Subcutaneous abdominal adipose tissue (tissue), 5 donors: ENCODE results near the gene MYO1E.
A peak's percentile ranks its signal among the peaks of the same experiment; 100 is the strongest.

Experiments used
- H3K27ac ChIP-seq: one replicate; pipeline ENCODE4 v1.7.0; 2013; ENCODE audit warnings: low read depth, mild to moderate bottlenecking, inconsistent platforms, low read length, moderate library complexity
- H3K27me3 ChIP-seq, 5 donors: one replicate each; pipeline ENCODE4 v1.7.0; 2013; ENCODE audit warnings: low read length in 5 of 5, inconsistent platforms in 1 of 5; ENCODE audit not compliant: control insufficient read depth in 5 of 5, insufficient read depth in 4 of 5
- H3K36me3 ChIP-seq, 5 donors: one replicate each; pipeline ENCODE4 v1.7.0; 2013; ENCODE audit warnings: low read length in 5 of 5; ENCODE audit not compliant: control insufficient read depth in 5 of 5, insufficient read depth in 5 of 5
- H3K4me1 ChIP-seq, 5 donors: one replicate each; pipeline ENCODE4 v1.7.0; 2013; ENCODE audit warnings: low read length in 5 of 5, mild to moderate bottlenecking in 3 of 5, moderate library complexity in 1 of 5; ENCODE audit not compliant: control insufficient read depth in 5 of 5, insufficient read depth in 5 of 5
- H3K4me3 ChIP-seq, 5 donors: one replicate each; pipeline ENCODE4 v1.7.0; 2013; ENCODE audit warnings: low read length in 5 of 5, low read depth in 1 of 5
- H3K9ac ChIP-seq, 5 donors: one replicate each; pipeline ENCODE4 v1.7.0; 2013; ENCODE audit warnings: low read length in 5 of 5, mild to moderate bottlenecking in 4 of 5, moderate library complexity in 3 of 5
- H3K9me3 ChIP-seq, 5 donors: one replicate each; pipeline ENCODE4 v1.7.0; 2013; ENCODE audit warnings: low read length in 5 of 5; ENCODE audit not compliant: control insufficient read depth in 5 of 5
- donor health status: healthy.
- donor health status: healthy.
- donor health status: healthy.
- donor health status: healthy.
- donor health status: healthy.

The MYO1E gene

DNA sequence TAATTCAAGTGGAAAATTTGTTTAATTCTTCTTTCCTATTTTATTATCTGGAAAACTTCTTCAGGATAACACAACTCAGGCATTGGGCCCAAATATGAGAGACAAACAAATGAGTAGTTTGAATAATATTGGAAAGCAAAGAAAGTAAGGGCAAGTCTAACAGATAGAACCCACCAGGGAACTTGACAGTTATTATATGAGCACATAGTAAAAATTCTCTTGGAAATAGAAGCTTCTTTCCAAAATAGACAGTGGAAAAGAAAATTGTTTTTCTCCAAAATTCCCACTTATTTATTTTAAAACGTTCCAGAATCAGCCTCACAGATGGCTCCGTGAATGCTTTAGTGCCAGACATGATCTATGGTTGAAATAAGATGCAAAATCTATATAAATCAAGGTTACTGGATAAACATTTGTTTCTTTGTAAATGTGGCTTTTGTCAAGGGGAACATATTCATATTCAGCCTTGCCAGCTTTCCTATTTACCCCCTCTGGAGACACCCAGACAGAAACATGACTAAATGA is 142.1 kb downstream of the MYO1E start:
- H3K27ac ChIP-seq: no peak overlapping the region
- peaks cover 0 to 9% (median 3%) of the 10 kb centered on the region in 5 donors for H3K36me3 ChIP-seq
- H3K9ac ChIP-seq: no peak overlapping the region
- no peak overlapping the region for H3K4me3 ChIP-seq
- H3K4me1 ChIP-seq: peaks cover 0 to 20% (median 15%) of the 10 kb centered on the region in 5 donors
- H3K9me3 ChIP-seq: no peaks in the 10 kb centered on the region
- H3K27me3 ChIP-seq: no peaks in the 10 kb centered on the region

DNA sequence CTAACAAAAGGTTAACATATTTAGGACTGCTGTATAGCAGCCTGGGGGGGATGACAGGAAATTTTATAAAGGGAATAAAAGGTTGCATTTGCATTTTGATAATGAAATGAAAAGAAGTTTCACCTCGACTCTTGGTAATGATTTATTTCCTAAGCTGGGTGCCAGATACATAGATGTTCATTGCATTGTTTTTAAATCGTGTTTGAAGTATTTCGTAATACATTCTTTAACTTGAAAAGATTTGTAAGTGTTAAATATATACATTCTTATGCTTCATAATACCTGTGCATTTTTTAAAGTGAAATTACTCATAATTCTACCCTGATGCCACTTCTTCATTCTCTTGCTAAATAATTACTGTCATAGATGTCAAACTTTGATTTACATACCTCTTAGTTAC is 143.2 kb downstream of the MYO1E start:
- no peaks in the 10 kb centered on the region for H3K27me3 ChIP-seq
- peaks cover 0 to 9% (median 3%) of the 10 kb centered on the region in 5 donors for H3K36me3 ChIP-seq
- no peak overlapping the region for H3K4me3 ChIP-seq
- peaks cover 0 to 28% (median 25%) of the 10 kb centered on the region in 5 donors for H3K4me1 ChIP-seq
- no peak overlapping the region for H3K27ac ChIP-seq
- no peaks in the 10 kb centered on the region for H3K9me3 ChIP-seq
- no peak overlapping the region for H3K9ac ChIP-seq

DNA sequence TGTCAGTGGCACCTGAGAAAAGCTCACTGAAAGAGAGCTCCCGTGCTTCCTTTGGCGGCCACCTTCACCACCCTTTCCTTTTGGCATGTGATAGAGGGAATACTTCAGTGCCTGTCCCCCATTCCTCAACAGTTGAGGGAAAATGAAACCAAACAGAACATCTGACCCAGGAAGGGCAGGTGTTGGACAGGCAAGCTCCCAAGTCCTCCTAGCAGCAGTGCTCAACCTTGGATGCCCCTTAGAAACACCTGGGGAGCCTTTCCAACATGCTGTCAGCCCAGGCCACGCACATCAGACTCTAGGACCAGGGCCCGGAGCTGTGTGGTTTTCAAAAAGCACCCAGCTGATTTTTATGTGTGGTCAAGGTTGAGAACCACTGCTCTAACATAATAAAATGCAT is 143.7 kb downstream of the MYO1E start:
- no peak overlapping the region for H3K9ac ChIP-seq
- no peak overlapping the region for H3K4me3 ChIP-seq
- H3K36me3 ChIP-seq: peaks cover 0 to 10% (median 3%) of the 10 kb centered on the region in 5 donors
- no peaks in the 10 kb centered on the region for H3K9me3 ChIP-seq
- H3K4me1 ChIP-seq: peaks cover 0 to 31% (median 26%) of the 10 kb centered on the region in 5 donors
- H3K27me3 ChIP-seq: no peaks in the 10 kb centered on the region
- H3K27ac ChIP-seq: no peak overlapping the region

DNA sequence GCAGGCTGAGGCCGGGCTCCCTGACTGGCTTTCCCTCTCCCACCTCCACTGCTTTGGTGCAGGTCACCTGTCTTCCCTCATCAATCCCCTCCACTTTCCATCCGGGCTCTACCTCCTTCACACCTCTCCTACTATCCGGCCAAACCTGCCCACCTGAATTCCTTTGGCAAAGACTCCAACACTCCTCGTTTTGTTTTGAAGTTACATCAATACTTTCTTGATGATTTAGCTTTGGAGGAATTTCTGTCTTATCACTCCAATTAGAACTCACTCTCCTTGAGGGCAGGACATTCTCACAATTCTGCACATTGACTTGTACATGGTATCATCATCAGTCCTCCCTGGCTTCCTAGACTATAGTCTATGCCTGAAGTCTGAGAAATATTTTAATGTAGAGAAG is 145.7 kb downstream of the MYO1E start:
- H3K36me3 ChIP-seq: peaks cover 0 to 24% (median 12%) of the 10 kb centered on the region in 5 donors
- H3K4me3 ChIP-seq: no peak overlapping the region

DNA sequence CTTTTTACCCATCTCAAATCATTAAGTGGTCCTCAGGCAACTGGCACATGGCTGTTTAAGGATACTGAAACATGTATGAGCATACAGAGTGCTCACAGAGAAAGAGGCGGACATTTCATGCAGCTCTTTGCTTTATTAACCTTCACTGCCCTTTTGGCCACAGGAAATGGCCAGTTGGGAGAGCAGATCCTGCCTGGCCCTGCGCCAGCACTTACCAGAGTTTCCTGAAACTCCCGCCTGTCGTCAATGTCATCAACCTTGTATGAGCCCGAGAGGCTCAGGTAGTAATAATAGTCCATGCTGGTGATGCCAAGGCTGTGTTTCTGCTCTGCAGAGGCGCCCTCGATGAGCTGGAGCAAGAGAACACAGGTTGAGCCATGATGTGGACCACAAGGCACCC is 148.2 kb downstream of the MYO1E start:
- H3K27me3 ChIP-seq: no peaks in the 10 kb centered on the region
- no peak overlapping the region for H3K9ac ChIP-seq
- H3K27ac ChIP-seq: no peak overlapping the region
- peaks cover 0 to 23% (median 10%) of the 10 kb centered on the region in 5 donors for H3K36me3 ChIP-seq
- H3K4me1 ChIP-seq: peaks cover 0 to 23% (median 6%) of the 10 kb centered on the region in 5 donors
- peak overlapping the region in 1 of 5 donors; percentile 11 for H3K4me3 ChIP-seq
- no peaks in the 10 kb centered on the region for H3K9me3 ChIP-seq

More for the DNA sequence above, 145.7 kb downstream of the MYO1E start:
- peaks cover 0 to 32% (median 19%) of the 10 kb centered on the region in 5 donors for H3K4me1 ChIP-seq
- no peak overlapping the region for H3K9ac ChIP-seq
- H3K9me3 ChIP-seq: no peaks in the 10 kb centered on the region
- H3K27ac ChIP-seq: no peak overlapping the region
- no peaks in the 10 kb centered on the region for H3K27me3 ChIP-seq

DNA sequence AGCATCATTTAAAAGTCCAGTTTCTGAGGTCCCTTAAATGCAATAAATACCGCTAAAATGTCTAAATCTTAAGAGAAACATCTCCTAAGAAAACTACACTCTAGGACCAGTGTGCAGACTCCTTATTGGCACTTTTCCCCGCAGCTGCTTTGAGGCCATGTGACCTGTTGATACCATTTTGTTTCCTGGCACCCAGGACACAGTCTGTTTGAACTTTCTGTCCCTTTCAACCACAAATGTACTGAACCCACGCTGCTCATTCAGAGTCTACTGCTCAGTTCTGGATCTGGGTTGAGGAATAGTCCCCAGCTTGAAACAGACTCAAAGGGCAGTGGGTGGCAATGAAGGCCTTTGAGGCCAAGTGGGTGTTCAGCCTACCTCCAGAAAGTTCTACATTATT is 148.9 kb downstream of the MYO1E start:
- Histone ChIP-seq H3K27me3 (no peaks in the 10 kb centered on the region), H3K4me1 (peaks cover 0 to 25% (median 6%) of the 10 kb centered on the region in 5 donors), H3K36me3 (peaks cover 0 to 23% (median 10%) of the 10 kb centered on the region in 5 donors), H3K9ac (no peak overlapping the region), H3K27ac (no peak overlapping the region), H3K9me3 (no peaks in the 10 kb centered on the region), H3K4me3 (no peak overlapping the region)

DNA sequence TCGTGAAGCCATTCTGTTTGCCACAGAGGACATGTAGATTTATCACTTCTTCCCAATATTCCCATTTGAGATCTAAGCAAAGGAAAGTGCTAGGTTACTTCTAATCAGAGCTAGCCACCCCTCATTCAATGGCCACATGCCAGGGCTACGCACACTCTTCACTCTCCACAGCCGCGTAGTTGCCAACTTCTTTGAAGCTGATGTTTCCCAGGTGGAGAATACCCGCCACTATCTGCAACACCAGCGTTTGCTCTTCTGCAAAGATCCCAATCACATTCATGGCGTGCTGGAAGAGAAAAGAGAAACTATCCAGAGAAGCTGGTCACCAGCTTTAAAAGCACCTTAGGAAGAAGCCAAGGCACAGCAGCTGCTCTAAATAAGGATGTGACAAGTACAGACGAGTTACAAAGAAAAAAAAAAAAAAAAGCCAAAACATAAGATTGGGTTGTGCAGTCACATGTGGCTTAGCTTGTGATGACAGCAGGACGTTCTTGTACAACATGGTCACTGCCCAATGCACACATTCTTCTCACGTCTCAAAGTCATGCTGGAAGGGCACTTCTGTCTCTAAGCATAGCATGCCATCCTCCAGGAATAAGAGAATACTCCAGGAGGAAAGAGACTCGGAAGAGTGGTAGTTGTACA is 149.6 kb downstream of the MYO1E start:
- Histone ChIP-seq H3K9ac (no peak overlapping the region), H3K4me3 (no peak overlapping the region), H3K27me3 (no peaks in the 10 kb centered on the region), H3K36me3 (peaks cover 0 to 24% (median 10%) of the 10 kb centered on the region in 5 donors), H3K27ac (no peak overlapping the region), H3K9me3 (no peaks in the 10 kb centered on the region), H3K4me1 (peaks cover 0 to 28% (median 6%) of the 10 kb centered on the region in 5 donors)

DNA sequence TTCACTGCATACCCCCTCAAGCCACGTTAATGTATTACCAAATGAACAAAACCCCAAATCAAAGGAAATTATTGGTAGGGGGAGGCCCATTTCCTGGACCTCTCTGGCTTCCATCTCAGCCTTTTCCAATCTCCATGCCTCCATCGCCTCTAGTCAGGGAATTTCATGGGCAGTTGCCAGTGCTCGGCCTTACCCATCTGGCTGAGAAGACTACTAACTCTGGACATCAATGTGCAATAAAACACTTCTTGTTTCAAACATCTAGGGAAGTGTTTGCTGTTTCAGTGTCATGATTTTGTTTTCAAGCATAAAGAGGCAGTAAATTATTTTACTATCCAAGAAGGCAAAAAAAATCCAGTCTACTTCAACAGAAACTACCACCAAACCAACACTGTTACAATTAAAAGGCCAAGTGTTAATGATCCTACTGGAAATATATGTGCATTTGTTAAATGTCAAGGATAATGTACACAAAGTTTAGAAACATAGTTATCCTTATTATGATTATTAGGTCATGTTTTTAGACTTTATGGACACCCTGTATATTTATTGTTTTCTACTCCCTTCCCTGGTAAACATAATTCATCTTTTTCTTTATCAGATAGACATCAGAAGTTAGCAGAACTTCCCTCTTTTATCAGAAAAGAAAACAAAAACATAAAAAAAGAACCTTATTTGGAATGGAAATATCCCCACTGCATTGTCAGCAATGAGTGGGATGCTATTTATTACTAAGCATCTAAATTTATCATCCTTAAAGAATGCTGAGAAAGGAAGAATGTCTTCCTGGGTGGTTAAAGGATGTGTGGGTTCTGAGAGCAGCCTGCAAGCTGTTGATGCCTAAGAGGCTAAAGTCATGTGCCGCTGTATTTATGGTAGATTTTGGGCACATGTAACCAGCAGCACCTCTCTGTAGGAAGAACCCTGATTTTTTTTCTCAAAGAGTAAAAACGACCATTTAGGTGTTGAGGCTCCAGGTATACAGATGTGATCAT is 150.9 kb downstream of the MYO1E start:
- H3K36me3 ChIP-seq: peaks cover 0 to 29% (median 16%) of the 10 kb centered on the region in 5 donors
- no peak overlapping the region for H3K27ac ChIP-seq

DNA sequence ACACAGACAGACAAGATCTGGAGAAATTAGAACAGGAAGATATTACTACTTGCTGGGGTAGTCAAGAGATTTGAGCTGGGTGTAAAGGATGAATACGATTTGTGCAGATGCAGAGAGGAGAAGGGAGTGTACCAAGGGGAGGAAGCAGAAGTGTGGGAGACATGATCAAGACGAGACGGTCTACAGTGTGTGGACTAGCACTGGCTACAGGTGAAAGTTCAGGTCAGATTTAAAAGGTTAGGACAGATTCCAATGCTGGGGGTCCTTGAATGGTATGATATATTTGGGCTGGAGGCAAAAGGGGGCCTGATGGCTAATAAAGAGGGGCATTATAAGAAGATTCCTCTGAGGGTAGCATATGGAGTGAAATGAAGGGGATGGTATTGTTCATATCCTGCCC is 154.0 kb downstream of the MYO1E start:
- Histone ChIP-seq H3K27me3 (no peaks in the 10 kb centered on the region), H3K9me3 (no peaks in the 10 kb centered on the region), H3K27ac (no peak overlapping the region), H3K36me3 (peaks cover 9 to 33% (median 31%) of the 10 kb centered on the region in 5 donors), H3K4me1 (peaks cover 0 to 14% (median 0%) of the 10 kb centered on the region in 5 donors), H3K9ac (no peak overlapping the region), H3K4me3 (no peak overlapping the region)

More for the DNA sequence above, 150.9 kb downstream of the MYO1E start:
- no peaks in the 10 kb centered on the region for H3K9me3 ChIP-seq
- H3K9ac ChIP-seq: no peak overlapping the region
- no peaks in the 10 kb centered on the region for H3K27me3 ChIP-seq
- H3K4me1 ChIP-seq: peaks cover 0 to 29% (median 6%) of the 10 kb centered on the region in 5 donors
- no peak overlapping the region for H3K4me3 ChIP-seq
